Parathyroid adenoma (tissue), 2 donors: ENCODE data around the gene SLC16A7.

Experiments
- H2AFZ ChIP-seq: fragments of 300-600 bp; sonication (generic); one replicate; pipeline ENCODE4 v1.7.0; 2017; ENCODE audit warnings: antibody characterized with exemption, mild to moderate bottlenecking
- H3K27ac ChIP-seq: fragments of 300-600 bp; sonication (generic); one replicate; pipeline ENCODE4 v1.7.0; 2017
- H3K27me3 ChIP-seq: fragments of 300-600 bp; sonication (generic); one replicate; pipeline ENCODE4 v1.7.0; 2017; ENCODE audit warnings: low read length; ENCODE audit not compliant: control insufficient read depth, insufficient read depth
- H3K36me3 ChIP-seq: fragments of 300-600 bp; sonication (generic); one replicate; pipeline ENCODE4 v1.7.0; 2017; ENCODE audit warnings: low read length; ENCODE audit not compliant: control insufficient read depth, insufficient read depth
- H3K4me1 ChIP-seq: fragments of 300-600 bp; sonication (generic); one replicate; pipeline ENCODE4 v1.7.0; 2017; ENCODE audit warnings: control low read depth
- H3K4me2 ChIP-seq: fragments of 300-600 bp; sonication (generic); one replicate; pipeline ENCODE4 v1.7.0; 2017; ENCODE audit warnings: low read length
- H3K4me3 ChIP-seq: fragments of 300-600 bp; sonication (generic); one replicate; pipeline ENCODE4 v1.7.0; 2017; ENCODE audit warnings: low read depth, low read length
- H3K79me2 ChIP-seq: fragments of 300-600 bp; sonication (generic); one replicate; pipeline ENCODE4 v1.7.0; 2017; ENCODE audit warnings: control low read depth
- H3K9ac ChIP-seq: fragments of 300-600 bp; sonication (generic); one replicate; pipeline ENCODE4 v1.7.0; 2017; ENCODE audit warnings: mild to moderate bottlenecking
- H3K9me3 ChIP-seq: fragments of 300-600 bp; sonication (generic); one replicate; pipeline ENCODE4 v1.7.0; 2017; ENCODE audit warnings: low read length; ENCODE audit not compliant: control insufficient read depth
- CTCF ChIP-seq: fragments of 300-600 bp; sonication (generic); IDR thresholded peaks from one replicate; pipeline ENCODE4 v1.7.0; 2017; ENCODE audit warnings: antibody characterized with exemption, mild to moderate bottlenecking
- donor health status: primary hyperparathyroidism.

The SLC16A7 gene

GRCh38 chr12:59675461-59675860 is 79.6 kb downstream of the SLC16A7 start:
- no peak overlapping the region for H3K4me3 ChIP-seq
- H3K79me2 ChIP-seq = no peaks in the 10 kb centered on the region
- no peaks in the 10 kb centered on the region for H3K27me3 ChIP-seq
- H3K9me3 ChIP-seq = no peaks in the 10 kb centered on the region
- no peak overlapping the region for H3K9ac ChIP-seq
- no peak for TF ChIP-seq CTCF
- no peak overlapping the region for H3K4me2 ChIP-seq
- H3K27ac ChIP-seq = no peak overlapping the region
- no peaks in the 10 kb centered on the region for H3K36me3 ChIP-seq
- H2AFZ ChIP-seq = no peak overlapping the region
- H3K4me1 ChIP-seq = no peaks in the 10 kb centered on the region

- no peak overlapping the region for H3K4me3 ChIP-seq
Observed at GRCh38 chr12:59677857-59678256, 82.0 kb downstream of the SLC16A7 start.

GRCh38 chr12:59678759-59679411 is 83.1 kb downstream of the SLC16A7 start:
- Histone ChIP-seq H2AFZ (no peak overlapping the region), H3K27me3 (no peaks in the 10 kb centered on the region), H3K36me3 (no peaks in the 10 kb centered on the region), H3K4me2 (no peak overlapping the region), H3K9me3 (no peaks in the 10 kb centered on the region), H3K27ac (no peak overlapping the region), H3K79me2 (no peaks in the 10 kb centered on the region), H3K4me3 (no peak overlapping the region), H3K4me1 (no peaks in the 10 kb centered on the region), H3K9ac (no peak overlapping the region)
- no peak for TF ChIP-seq CTCF

More at GRCh38 chr12:59677857-59678256, 82.0 kb downstream of the SLC16A7 start:
- Histone ChIP-seq H3K36me3 (no peaks in the 10 kb centered on the region), H3K4me2 (no peak overlapping the region), H3K79me2 (no peaks in the 10 kb centered on the region), H3K27me3 (no peaks in the 10 kb centered on the region), H3K27ac (no peak overlapping the region), H2AFZ (no peak overlapping the region), H3K9ac (no peak overlapping the region), H3K4me1 (no peaks in the 10 kb centered on the region), H3K9me3 (no peaks in the 10 kb centered on the region)
- no peak for TF ChIP-seq CTCF

GRCh38 chr12:59689776-59690175 is 93.9 kb downstream of the SLC16A7 start:
- no peaks in the 10 kb centered on the region for H3K36me3 ChIP-seq
- H3K4me1 ChIP-seq = no peaks in the 10 kb centered on the region
- H3K4me2 ChIP-seq = no peak overlapping the region
- H3K27me3 ChIP-seq = no peaks in the 10 kb centered on the region
- H3K9ac ChIP-seq = no peak overlapping the region
- TF ChIP-seq CTCF = no peak
- H3K79me2 ChIP-seq = no peaks in the 10 kb centered on the region
- H2AFZ ChIP-seq = no peak overlapping the region
- H3K4me3 ChIP-seq = no peak overlapping the region
- no peak overlapping the region for H3K27ac ChIP-seq
- H3K9me3 ChIP-seq = no peaks in the 10 kb centered on the region

- Histone ChIP-seq H3K4me3 (no peak overlapping the region), H3K9me3 (no peaks in the 10 kb centered on the region), H3K36me3 (no peaks in the 10 kb centered on the region), H3K4me2 (no peak overlapping the region), H3K9ac (no peak overlapping the region), H3K4me1 (no peaks in the 10 kb centered on the region), H2AFZ (no peak overlapping the region), H3K27me3 (no peaks in the 10 kb centered on the region), H3K79me2 (no peaks in the 10 kb centered on the region), H3K27ac (no peak overlapping the region)
- TF ChIP-seq CTCF = no peak
Observed at GRCh38 chr12:59695379-59695778, 99.5 kb downstream of the SLC16A7 start.
